BLaER1 (cell line): ENCODE measurements around the gene IFT57.

Experiments
- H3K27ac ChIP-seq: shearing (Covaris generic); formaldehyde crosslinking; 2 replicates; pipeline ENCODE4 v1.8.1; 2022
- H3K27me3 ChIP-seq: shearing (Covaris generic); formaldehyde crosslinking; 2 replicates; pipeline ENCODE4 v1.8.1; 2022
- H3K36me3 ChIP-seq: shearing (Covaris generic); formaldehyde crosslinking; 2 replicates; pipeline ENCODE4 v1.8.1; 2022
- H3K4me1 ChIP-seq: shearing (Covaris generic); formaldehyde crosslinking; 2 replicates; pipeline ENCODE4 v1.8.1; 2022
- H3K4me2 ChIP-seq: shearing (Covaris generic); formaldehyde crosslinking; 2 replicates; pipeline ENCODE4 v1.8.1; 2022
- H3K4me3 ChIP-seq: shearing (Covaris generic); formaldehyde crosslinking; 2 replicates; pipeline ENCODE4 v1.8.1; 2022
- H3K9ac ChIP-seq: shearing (Covaris generic); formaldehyde crosslinking; 2 replicates; pipeline ENCODE4 v1.8.1; 2022
- H3K9me3 ChIP-seq: shearing (Covaris generic); formaldehyde crosslinking; 2 replicates; pipeline ENCODE4 v1.8.1; 2022
- H4K20me1 ChIP-seq: shearing (Covaris generic); formaldehyde crosslinking; 2 replicates; pipeline ENCODE4 v1.8.1; 2022
- Cebpa-rat ChIP-seq: shearing (Covaris generic); IDR thresholded peaks from 2 replicates; pipeline ENCODE4 v1.8.1; 2022

The IFT57 gene

GRCh38 chr3:108190346-108190745 lies 31.9 kb downstream of the IFT57 start:
- Histone ChIP-seq H4K20me1 (no peaks in the 10 kb centered on the region), H3K4me3 (no peak overlapping the region), H3K9me3 (peaks cover 28% of the 10 kb centered on the region), H3K27ac (no peak overlapping the region), H3K4me1 (no peaks in the 10 kb centered on the region), H3K36me3 (peaks cover 15% of the 10 kb centered on the region), H3K27me3 (no peaks in the 10 kb centered on the region), H3K4me2 (no peak overlapping the region), H3K9ac (no peak overlapping the region)
- TF ChIP-seq Cebpa-rat: no peak

- H3K27me3 ChIP-seq: no peaks in the 10 kb centered on the region
- H3K4me3 ChIP-seq: no peak overlapping the region
- H3K4me1 ChIP-seq: no peaks in the 10 kb centered on the region
- no peak overlapping the region for H3K9ac ChIP-seq
- no peak overlapping the region for H3K4me2 ChIP-seq
- H3K9me3 ChIP-seq: peaks cover 31% of the 10 kb centered on the region
- H3K36me3 ChIP-seq: peaks cover 15% of the 10 kb centered on the region
- TF ChIP-seq Cebpa-rat: no peak
- H3K27ac ChIP-seq: no peak overlapping the region
- no peaks in the 10 kb centered on the region for H4K20me1 ChIP-seq
Measured at GRCh38 chr3:108189440-108189839, 32.8 kb downstream of the IFT57 start.

- TF ChIP-seq Cebpa-rat: no peak
- Histone ChIP-seq H3K4me2 (no peak overlapping the region), H3K27me3 (no peaks in the 10 kb centered on the region), H4K20me1 (no peaks in the 10 kb centered on the region), H3K4me1 (no peaks in the 10 kb centered on the region), H3K4me3 (no peak overlapping the region), H3K9me3 (peaks cover 19% of the 10 kb centered on the region), H3K27ac (no peak overlapping the region), H3K36me3 (peaks cover 8% of the 10 kb centered on the region), H3K9ac (no peak overlapping the region)
Measured at GRCh38 chr3:108185536-108185935, 36.7 kb downstream of the IFT57 start.

GRCh38 chr3:108184824-108185223 lies 37.4 kb downstream of the IFT57 start:
- Histone ChIP-seq H4K20me1 (no peaks in the 10 kb centered on the region), H3K36me3 (peaks cover 1% of the 10 kb centered on the region), H3K9ac (no peak overlapping the region), H3K4me2 (no peak overlapping the region), H3K9me3 (peaks cover 12% of the 10 kb centered on the region), H3K27ac (no peak overlapping the region), H3K27me3 (no peaks in the 10 kb centered on the region), H3K4me1 (no peaks in the 10 kb centered on the region), H3K4me3 (no peak overlapping the region)
- no peak for TF ChIP-seq Cebpa-rat

- Histone ChIP-seq H3K9ac (no peak overlapping the region), H3K4me2 (no peak overlapping the region), H3K27me3 (no peaks in the 10 kb centered on the region), H3K4me3 (no peak overlapping the region), H4K20me1 (no peaks in the 10 kb centered on the region), H3K27ac (no peak overlapping the region), H3K9me3 (peaks cover 12% of the 10 kb centered on the region), H3K36me3 (no peaks in the 10 kb centered on the region), H3K4me1 (no peaks in the 10 kb centered on the region)
- no peak for TF ChIP-seq Cebpa-rat
Measured at GRCh38 chr3:108183971-108184370, 38.3 kb downstream of the IFT57 start.

GRCh38 chr3:108183181-108183580 lies 39.0 kb downstream of the IFT57 start:
- no peaks in the 10 kb centered on the region for H3K27me3 ChIP-seq
- H3K4me2 ChIP-seq: no peak overlapping the region
- no peaks in the 10 kb centered on the region for H4K20me1 ChIP-seq
- peaks cover 12% of the 10 kb centered on the region for H3K9me3 ChIP-seq
- H3K9ac ChIP-seq: no peak overlapping the region
- TF ChIP-seq Cebpa-rat: no peak
- no peak overlapping the region for H3K27ac ChIP-seq
- no peak overlapping the region for H3K4me3 ChIP-seq
- no peaks in the 10 kb centered on the region for H3K36me3 ChIP-seq
- no peaks in the 10 kb centered on the region for H3K4me1 ChIP-seq

- no peaks in the 10 kb centered on the region for H3K27me3 ChIP-seq
- H3K4me3 ChIP-seq: no peak overlapping the region
- no peaks in the 10 kb centered on the region for H4K20me1 ChIP-seq
- no peak overlapping the region for H3K27ac ChIP-seq
- peaks cover 12% of the 10 kb centered on the region for H3K9me3 ChIP-seq
- H3K4me2 ChIP-seq: no peak overlapping the region
- H3K9ac ChIP-seq: no peak overlapping the region
- no peaks in the 10 kb centered on the region for H3K36me3 ChIP-seq
- TF ChIP-seq Cebpa-rat: no peak
- H3K4me1 ChIP-seq: no peaks in the 10 kb centered on the region
Measured at GRCh38 chr3:108182339-108182738, 39.9 kb downstream of the IFT57 start.

- H3K27me3 ChIP-seq: no peaks in the 10 kb centered on the region
- H3K4me2 ChIP-seq: no peak overlapping the region
- no peaks in the 10 kb centered on the region for H3K4me1 ChIP-seq
- H3K9me3 ChIP-seq: peaks cover 12% of the 10 kb centered on the region
- no peak overlapping the region for H3K4me3 ChIP-seq
- no peak for TF ChIP-seq Cebpa-rat
- no peaks in the 10 kb centered on the region for H4K20me1 ChIP-seq
- H3K9ac ChIP-seq: no peak overlapping the region
- H3K36me3 ChIP-seq: no peaks in the 10 kb centered on the region
- H3K27ac ChIP-seq: no peak overlapping the region
Measured at GRCh38 chr3:108181172-108181571, 41.1 kb downstream of the IFT57 start.

GRCh38 chr3:108180194-108180593 lies 42.0 kb downstream of the IFT57 start:
- no peak overlapping the region for H3K4me2 ChIP-seq
- H3K9me3 ChIP-seq: peaks cover 6% of the 10 kb centered on the region
- no peaks in the 10 kb centered on the region for H4K20me1 ChIP-seq
- no peak overlapping the region for H3K4me3 ChIP-seq
- H3K36me3 ChIP-seq: no peaks in the 10 kb centered on the region
- no peak overlapping the region for H3K9ac ChIP-seq
- TF ChIP-seq Cebpa-rat: no peak
- H3K27ac ChIP-seq: no peak overlapping the region
- H3K4me1 ChIP-seq: no peaks in the 10 kb centered on the region
- no peaks in the 10 kb centered on the region for H3K27me3 ChIP-seq

GRCh38 chr3:108178676-108179075 lies 43.5 kb downstream of the IFT57 start:
- Histone ChIP-seq H3K27ac (no peak overlapping the region), H3K4me3 (no peak overlapping the region), H3K36me3 (no peaks in the 10 kb centered on the region), H3K9ac (no peak overlapping the region), H3K4me2 (no peak overlapping the region), H3K27me3 (no peaks in the 10 kb centered on the region), H3K4me1 (no peaks in the 10 kb centered on the region), H3K9me3 (no peaks in the 10 kb centered on the region), H4K20me1 (no peaks in the 10 kb centered on the region)
- TF ChIP-seq Cebpa-rat: no peak

GRCh38 chr3:108177536-108177935 lies 44.7 kb downstream of the IFT57 start:
- TF ChIP-seq Cebpa-rat: no peak
- Histone ChIP-seq H3K9ac (no peak overlapping the region), H3K4me2 (no peak overlapping the region), H3K9me3 (no peaks in the 10 kb centered on the region), H3K27me3 (no peaks in the 10 kb centered on the region), H3K27ac (no peak overlapping the region), H4K20me1 (no peaks in the 10 kb centered on the region), H3K4me3 (no peak overlapping the region), H3K36me3 (no peaks in the 10 kb centered on the region), H3K4me1 (no peaks in the 10 kb centered on the region)
